HG02885 (cell line): Measurements from ENCODE around the gene CASP8AP2.
A peak's percentile ranks its signal among the peaks of the same experiment; 100 is the strongest.
"Not testable (repeated sequence)": the region's sequence is repeated elsewhere in the genome, so short reads cannot be mapped to it uniquely, and the experiment has no call there.

ENCODE experiments used
- ATAC-seq: cut with Tn5 transposase; IDR thresholded peaks from one replicate; pipeline ENCODE4 v1.9.1; 2021; ENCODE audit warnings: mild to moderate bottlenecking; ENCODE audit not compliant: unreplicated experiment, poor library complexity

The CASP8AP2 gene

GRCh38 chr6:89829472-89830169 is at the start of gene CASP8AP2:
CASP8AP2 (plus strand) TSS chr6:89829880.
- ATAC-seq: peak; percentile 97

GRCh38 chr6:89781070-89782034 is 48.3 kb upstream of the CASP8AP2 start:
- no peak for ATAC-seq

GRCh38 chr6:89782222-89782621 is 47.5 kb upstream of the CASP8AP2 start:
- ATAC-seq: no peak

GRCh38 chr6:89783293-89783692 is 46.4 kb upstream of the CASP8AP2 start:
- ATAC-seq: not testable (repeated sequence)

- no peak for ATAC-seq
Observed at GRCh38 chr6:89784838-89785237, 44.8 kb upstream of the CASP8AP2 start.

GRCh38 chr6:89786970-89787369 is 42.7 kb upstream of the CASP8AP2 start:
- no peak for ATAC-seq

GRCh38 chr6:89787660-89788328 is 41.9 kb upstream of the CASP8AP2 start:
- ATAC-seq: no peak

- ATAC-seq: no peak
Observed at GRCh38 chr6:89789980-89790379, 39.7 kb upstream of the CASP8AP2 start.

GRCh38 chr6:89790403-89790802 is 39.3 kb upstream of the CASP8AP2 start:
- no peak for ATAC-seq

GRCh38 chr6:89792881-89793280 is 36.8 kb upstream of the CASP8AP2 start:
- ATAC-seq: peak; percentile 87

- no peak for ATAC-seq
Observed at GRCh38 chr6:89793586-89793985, 36.1 kb upstream of the CASP8AP2 start.

- peak; percentile 50 for ATAC-seq
Observed at GRCh38 chr6:89794324-89794723, 35.4 kb upstream of the CASP8AP2 start.

GRCh38 chr6:89797317-89797716 is 32.4 kb upstream of the CASP8AP2 start:
- no peak for ATAC-seq

- ATAC-seq: no peak
Observed at GRCh38 chr6:89799096-89799495, 30.6 kb upstream of the CASP8AP2 start.

- ATAC-seq: no peak
Observed at GRCh38 chr6:89799756-89800155, 29.9 kb upstream of the CASP8AP2 start.

GRCh38 chr6:89803271-89803670 is 26.4 kb upstream of the CASP8AP2 start:
- ATAC-seq: no peak

- ATAC-seq: no peak
Observed at GRCh38 chr6:89805814-89806371, 23.8 kb upstream of the CASP8AP2 start.

GRCh38 chr6:89807581-89807980 is 22.1 kb upstream of the CASP8AP2 start:
- ATAC-seq: no peak

GRCh38 chr6:89813422-89813821 is 16.3 kb upstream of the CASP8AP2 start:
- ATAC-seq: not testable (repeated sequence)

GRCh38 chr6:89817481-89817880 is 12.2 kb upstream of the CASP8AP2 start:
- no peak for ATAC-seq

GRCh38 chr6:89818977-89819335 is 10.7 kb upstream of the CASP8AP2 start:
- ATAC-seq: peak; percentile 31
